ENCODE data around the gene OSBPL2.

OSBPL2 gene

DNA sequence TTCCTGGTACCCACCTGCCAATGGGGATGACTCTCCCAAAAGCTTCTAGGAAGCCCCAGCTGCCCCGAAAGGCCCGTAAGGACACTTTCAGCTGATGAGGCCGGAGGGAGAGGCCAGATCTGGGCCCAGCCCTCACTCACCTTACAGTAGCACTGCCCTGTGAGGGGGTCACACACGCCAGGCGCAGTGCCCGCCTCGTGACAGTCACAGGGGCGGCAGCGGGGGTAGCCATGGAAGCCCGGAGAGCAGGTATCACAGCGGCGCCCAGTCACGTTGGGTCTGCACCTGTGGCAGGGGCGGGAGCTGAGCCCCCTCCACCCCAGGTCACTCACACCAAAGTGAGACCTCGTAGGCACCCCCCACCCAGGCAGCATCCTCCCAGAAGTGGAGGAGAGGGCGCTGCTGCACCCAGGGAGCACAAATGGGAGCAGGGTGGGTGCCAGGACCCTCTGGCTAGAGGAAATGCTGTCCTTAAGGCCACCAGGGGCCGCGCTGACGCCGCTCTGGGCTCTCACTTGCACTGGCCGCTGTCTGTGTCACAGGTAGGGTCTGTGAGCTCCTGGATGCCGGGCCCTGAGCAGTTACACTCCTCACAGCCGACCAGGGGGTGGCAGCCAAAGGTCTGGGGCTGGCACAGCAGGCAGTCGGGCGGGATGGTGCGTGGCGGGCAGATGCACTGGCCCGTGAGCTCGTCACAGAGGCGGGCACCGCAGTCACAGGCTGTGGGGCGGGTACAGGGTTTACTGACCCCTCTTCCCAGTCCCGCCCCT, 89.6 kb downstream of the OSBPL2 start:
- TF ChIP-seq, protein P1, sequence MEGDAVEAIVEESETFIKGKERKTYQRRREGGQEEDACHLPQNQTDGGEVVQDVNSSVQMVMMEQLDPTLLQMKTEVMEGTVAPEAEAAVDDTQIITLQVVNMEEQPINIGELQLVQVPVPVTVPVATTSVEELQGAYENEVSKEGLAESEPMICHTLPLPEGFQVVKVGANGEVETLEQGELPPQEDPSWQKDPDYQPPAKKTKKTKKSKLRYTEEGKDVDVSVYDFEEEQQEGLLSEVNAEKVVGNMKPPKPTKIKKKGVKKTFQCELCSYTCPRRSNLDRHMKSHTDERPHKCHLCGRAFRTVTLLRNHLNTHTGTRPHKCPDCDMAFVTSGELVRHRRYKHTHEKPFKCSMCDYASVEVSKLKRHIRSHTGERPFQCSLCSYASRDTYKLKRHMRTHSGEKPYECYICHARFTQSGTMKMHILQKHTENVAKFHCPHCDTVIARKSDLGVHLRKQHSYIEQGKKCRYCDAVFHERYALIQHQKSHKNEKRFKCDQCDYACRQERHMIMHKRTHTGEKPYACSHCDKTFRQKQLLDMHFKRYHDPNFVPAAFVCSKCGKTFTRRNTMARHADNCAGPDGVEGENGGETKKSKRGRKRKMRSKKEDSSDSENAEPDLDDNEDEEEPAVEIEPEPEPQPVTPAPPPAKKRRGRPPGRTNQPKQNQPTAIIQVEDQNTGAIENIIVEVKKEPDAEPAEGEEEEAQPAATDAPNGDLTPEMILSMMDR (conservative IDR thresholded peaks at IDR 0.05; ENCODE audit: control insufficient read depth, insufficient read depth, low read depth, low read length): no peak
- no peak for DNase-seq (ENCODE audit: low read depth)
- H3K4me3 ChIP-seq (ENCODE audit: control insufficient read depth, low read depth, low read length): no peak overlapping the region

DNA sequence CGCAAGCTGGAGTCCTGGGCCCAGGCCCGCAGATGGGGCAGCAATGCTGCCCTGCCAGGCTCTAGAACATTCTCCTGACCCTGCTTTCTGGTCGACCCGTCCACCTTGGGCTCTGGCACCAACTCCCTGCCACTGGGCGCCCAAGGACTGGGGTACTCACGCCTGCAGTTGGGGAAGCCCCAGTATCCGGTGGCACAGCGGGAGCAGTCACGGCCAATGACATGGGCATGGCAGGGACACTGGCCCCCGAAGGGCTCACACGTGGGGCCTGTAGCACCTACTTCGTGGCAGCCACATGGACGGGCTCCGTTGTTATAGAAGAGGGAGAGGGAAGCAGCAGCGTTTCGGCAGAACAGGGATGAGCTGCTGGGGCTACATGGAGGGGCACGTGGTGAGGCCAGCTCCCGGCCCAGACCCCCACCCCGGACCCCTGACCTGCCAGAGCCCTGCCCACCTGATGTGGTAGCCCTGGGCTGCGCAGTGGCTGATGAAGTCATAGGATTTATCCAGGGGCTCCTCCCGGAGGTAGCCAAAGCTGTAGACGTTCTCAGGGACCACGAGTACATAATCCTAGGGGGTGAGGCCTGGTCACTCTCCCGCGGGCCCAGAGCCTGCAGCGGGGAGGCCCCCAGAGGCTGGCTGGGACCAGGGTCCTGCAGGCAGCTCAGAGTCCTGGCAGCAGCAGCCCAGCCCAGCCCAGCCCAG, 90.5 kb downstream of the OSBPL2 start:
- TF ChIP-seq, protein P1 (conservative IDR thresholded peaks at IDR 0.05; ENCODE audit: control insufficient read depth, insufficient read depth, low read depth, low read length): no peak
- no peak overlapping the region for H3K4me3 ChIP-seq (ENCODE audit: control insufficient read depth, low read depth, low read length)
- no peak for DNase-seq (ENCODE audit: low read depth)

DNA sequence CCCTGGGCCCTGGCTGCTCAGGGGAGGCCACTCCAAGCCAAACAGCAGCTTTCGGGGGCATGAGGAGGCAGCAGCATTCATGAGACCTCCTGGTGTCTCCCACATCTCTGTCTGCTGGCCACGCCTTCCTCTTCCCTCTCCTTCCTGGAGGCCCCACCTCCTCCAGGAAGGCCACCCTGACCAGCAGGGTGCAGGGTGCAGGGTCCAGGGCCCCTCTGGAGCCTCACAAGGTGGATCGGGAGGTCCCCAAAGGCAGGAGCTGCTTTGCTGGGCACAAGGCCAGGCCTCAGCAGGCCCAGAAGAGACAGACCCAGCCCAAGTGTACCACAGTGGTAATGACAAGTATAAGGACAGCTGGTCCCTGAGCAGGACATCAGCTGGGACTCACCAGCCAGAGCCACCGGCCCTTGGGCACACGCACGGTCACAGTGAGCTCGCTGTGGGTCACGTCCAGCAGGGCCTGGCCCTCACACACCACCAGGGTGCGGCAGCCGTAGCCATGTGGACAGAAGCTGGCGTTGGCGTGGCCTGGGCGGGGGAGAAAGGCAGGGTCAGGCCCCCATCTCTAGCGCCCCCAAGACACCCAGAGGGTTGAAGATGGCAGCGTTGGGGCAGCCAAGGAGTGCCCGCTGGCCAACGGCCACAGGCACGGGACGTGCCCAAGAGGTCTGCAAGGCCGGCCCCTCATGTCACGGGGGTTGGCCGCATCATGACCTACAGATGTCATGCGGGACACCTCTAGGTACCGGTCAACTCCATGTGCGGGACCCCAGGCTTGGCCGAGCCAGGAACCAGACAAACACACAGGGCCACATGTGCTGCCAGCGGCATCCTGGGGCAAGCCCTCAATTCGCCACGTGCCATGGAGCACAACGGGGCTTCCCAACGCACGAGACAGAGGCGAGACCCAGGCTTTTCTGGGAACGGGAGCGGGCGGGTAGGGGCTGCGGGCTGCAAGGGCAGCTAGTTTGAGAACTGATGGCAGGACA, 91.4 kb downstream of the OSBPL2 start:
- DNase-seq (ENCODE audit: low read depth): no peak
- no peak overlapping the region for H3K4me3 ChIP-seq (ENCODE audit: control insufficient read depth, low read depth, low read length)
- TF ChIP-seq, protein P1 (conservative IDR thresholded peaks at IDR 0.05; ENCODE audit: control insufficient read depth, insufficient read depth, low read depth, low read length): no peak

DNA sequence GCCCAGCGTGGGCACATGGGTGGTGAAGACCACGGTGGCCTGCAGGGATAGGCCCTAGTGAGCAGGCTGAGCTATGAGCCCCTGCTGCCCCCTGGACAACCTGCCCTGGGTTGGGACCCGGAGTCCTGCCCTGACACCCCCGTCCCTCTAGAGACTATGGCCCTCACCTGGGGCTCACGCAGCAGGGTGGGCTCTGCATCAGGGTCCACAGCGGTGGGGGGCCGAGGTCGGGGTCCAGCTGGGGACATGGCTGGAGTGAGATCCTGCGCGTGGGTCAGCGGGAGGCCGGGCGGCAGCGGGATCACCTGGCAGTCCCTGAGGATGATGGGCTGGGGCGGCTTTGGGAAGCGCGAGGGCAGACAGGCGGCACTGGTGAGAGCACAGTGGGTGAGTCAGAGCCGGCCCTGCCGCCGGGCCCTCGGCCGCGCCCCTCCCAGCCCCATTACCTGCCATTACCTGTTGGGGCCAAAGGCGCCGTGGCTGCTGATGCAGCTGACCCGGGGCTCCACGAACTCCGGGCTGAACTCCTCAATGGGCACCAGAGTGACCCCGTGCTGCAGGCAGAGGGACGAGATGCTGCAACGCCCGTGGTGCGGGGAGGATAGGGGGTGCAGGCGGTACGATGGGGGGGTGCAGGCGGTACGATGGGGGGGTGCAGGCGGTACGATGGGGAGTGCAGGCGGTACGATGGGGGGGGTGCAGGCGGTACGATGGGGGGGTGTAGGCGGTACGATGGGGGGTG, 92.4 kb downstream of the OSBPL2 start:
- H3K4me3 ChIP-seq (ENCODE audit: control insufficient read depth, low read depth, low read length): no peak overlapping the region
- TF ChIP-seq, protein P1 (conservative IDR thresholded peaks at IDR 0.05; ENCODE audit: control insufficient read depth, insufficient read depth, low read depth, low read length): no peak
- no peak for DNase-seq (ENCODE audit: low read depth)

GRCh38 chr20:62331347-62331746, 93.0 kb downstream of the OSBPL2 start:
- no peak overlapping the region for H3K4me3 ChIP-seq (ENCODE audit: control insufficient read depth, low read depth, low read length)
- DNase-seq (ENCODE audit: low read depth): no peak
- TF ChIP-seq, protein P1 (conservative IDR thresholded peaks at IDR 0.05; ENCODE audit: control insufficient read depth, insufficient read depth, low read depth, low read length): no peak

DNA sequence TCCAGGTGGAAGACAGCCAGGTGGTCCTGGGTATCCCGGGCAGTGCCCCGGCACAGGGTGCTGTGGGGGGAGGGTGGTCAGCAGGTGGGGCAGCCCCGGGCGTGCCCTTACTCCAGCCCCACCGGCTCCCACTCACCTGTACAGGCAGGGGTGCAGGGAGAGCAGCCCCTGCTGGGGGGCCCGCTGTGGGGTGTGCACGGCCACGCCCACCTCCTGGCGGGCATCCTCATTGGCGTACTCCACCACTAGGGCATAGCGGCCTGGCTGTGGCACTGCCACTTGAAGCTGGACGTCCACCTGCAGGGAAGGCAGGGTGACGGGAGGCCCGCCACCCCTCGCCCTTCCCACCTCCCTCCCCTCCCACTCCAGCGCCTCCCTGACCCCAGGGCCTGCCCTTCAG, 94.1 kb downstream of the OSBPL2 start:
- TF ChIP-seq, protein P1 (conservative IDR thresholded peaks at IDR 0.05; ENCODE audit: control insufficient read depth, insufficient read depth, low read depth, low read length): no peak
- H3K4me3 ChIP-seq (ENCODE audit: control insufficient read depth, low read depth, low read length): no peak overlapping the region
- DNase-seq (ENCODE audit: low read depth): no peak
